HepG2 (cell line): Measurements from ENCODE around the gene CELF2. TPM values are rescaled to one million over a fixed set of nuclear protein-coding genes. Genes with fewer than 3 reads are reported as not detected.

Experiments
- ATAC-seq: fragments of 200-7000 bp; cut with Tn5 transposase; 3 replicates; pipeline ENCODE4 v1.9.1; 2020; ENCODE audit warnings: mild to moderate bottlenecking, moderate library complexity
- BruUV-seq: library from RNA; stranded (reverse); fragments of 400-500 nt; replicated peaks from 2 replicates; lab custom pipeline; 2021; lab: Mats Ljungman, UMichigan
- CTCF ChIA-PET: fragments of 300-600 bp; formaldehyde crosslinking; extraction: SDS; loops from one replicate; lab custom pipeline; 2021; ENCODE audit warnings: low total read pairs, inconsistent platforms, low intra/inter-chr PET ratio; lab: Yijun Ruan, JAX
- POLR2A ChIA-PET: fragments of 350-600 bp; sonication (Branson Sonifier 250); formaldehyde crosslinking; loops from one replicate; lab custom pipeline; 2020; ENCODE audit warnings: antibody characterized with exemption, inconsistent platforms; lab: Yijun Ruan, JAX
- DNase-seq: peaks from one replicate; pipeline ENCODE4 v3.0.0-alpha.2; 2015; ENCODE audit warnings: low spot score
- FAIRE-seq: peaks from 3 replicates; lab custom pipeline; 2011; peaks lifted over from hg19 to GRCh38; lab: Jason Lieb, UNC
- H2AFZ ChIP-seq: one replicate; pipeline ENCODE4 v1.6.1; 2011; ENCODE audit warnings: low read length, inconsistent platforms
- H3K27ac ChIP-seq: fragments of 300-600 bp; 3 replicates; pipeline ENCODE4 v1.8.0; 2011; ENCODE audit warnings: mixed run types, mild to moderate bottlenecking, mixed read lengths, low read length, inconsistent platforms; ENCODE audit not compliant: insufficient read depth; ENCODE audit errors: extremely low read length
- H3K27me3 ChIP-seq, 2 experiments: fragments of 200-600 bp in 1 of 2; 2 replicates in 1 of 2; 3 replicates in 1 of 2; pipeline versions ENCODE4 v1.6.0 to v1.8.0; 2011; ENCODE audit warnings: low read length in 2 of 2, mild to moderate bottlenecking in 2 of 2, moderate library complexity in 2 of 2, inconsistent platforms in 1 of 2; ENCODE audit not compliant: insufficient read depth in 2 of 2, control insufficient read depth in 1 of 2
- H3K36me3 ChIP-seq, 2 experiments: fragments of 200-600 bp in 1 of 2; replicated peaks in 1 of 2; 2 replicates in 1 of 2; 3 replicates in 1 of 2; pipeline versions ENCODE4 v1.5.1 to v1.8.0; 2011; ENCODE audit warnings: low read length in 2 of 2, inconsistent platforms in 1 of 2; ENCODE audit not compliant: insufficient read depth in 2 of 2, control insufficient read depth in 1 of 2
- H3K4me1 ChIP-seq: 2 replicates; pipeline ENCODE4 v1.5.1; 2012; ENCODE audit warnings: low read length, inconsistent platforms; ENCODE audit not compliant: insufficient read depth
- H3K4me2 ChIP-seq: 2 replicates; pipeline ENCODE4 v1.6.0; 2011; ENCODE audit warnings: low read depth, low read length, inconsistent platforms
- H3K4me3 ChIP-seq, 3 experiments: fragments of 200-600 bp in 1 of 3; sonication (generic), shearing (Covaris generic) in 1 of 3; replicated peaks in 1 of 3; 2 replicates each; pipeline ENCODE4 v1.5.1; 2011 to 2016; ENCODE audit warnings: low read length in 3 of 3, inconsistent platforms in 2 of 3, low read depth in 2 of 3, mild to moderate bottlenecking in 2 of 3, control low read depth in 1 of 3, mixed read lengths in 1 of 3; ENCODE audit not compliant: insufficient read depth in 1 of 3
- H3K79me2 ChIP-seq: one replicate; pipeline ENCODE4 v1.6.1; 2011; ENCODE audit warnings: low read length, inconsistent platforms; ENCODE audit not compliant: insufficient read depth
- H3K9ac ChIP-seq: 2 replicates; pipeline ENCODE4 v1.6.0; 2011; ENCODE audit warnings: mild to moderate bottlenecking, low read depth, low read length, inconsistent platforms; ENCODE audit not compliant: insufficient read depth
- H3K9me3 ChIP-seq: 2 replicates; pipeline ENCODE4 v1.5.1; 2012; ENCODE audit warnings: mild to moderate bottlenecking, low read length
- H4K20me1 ChIP-seq: 2 replicates; pipeline ENCODE4 v1.6.0; 2011; ENCODE audit warnings: inconsistent platforms, mild to moderate bottlenecking, low read length, moderate library complexity; ENCODE audit not compliant: insufficient read depth
- MBNL3 ChIP-seq: fragments of 250-450 bp; sonication (Bioruptor Pico); conservative IDR thresholded peaks from 2 replicates; pipeline ENCODE4 v1.8.0; 2022; ENCODE audit warnings: mild to moderate bottlenecking, inconsistent platforms
- SALL2 ChIP-seq: sonication (generic); formaldehyde crosslinking; IDR thresholded peaks from 2 replicates; pipeline ENCODE4 v1.8.1; 2023; ENCODE audit warnings: mild to moderate bottlenecking, missing genetic modification reagents, inconsistent platforms
- ZBTB21 ChIP-seq: sonication (generic); formaldehyde crosslinking; IDR thresholded peaks from 2 replicates; pipeline ENCODE4 v1.4.0; 2020; ENCODE audit warnings: missing genetic modification reagents
- ZKSCAN1 ChIP-seq: fragments of 150-350 bp; IDR thresholded peaks from 2 replicates; pipeline ENCODE4 v1.6.1; 2014; ENCODE audit warnings: low read length
- ZMAT3 ChIP-seq: sonication (generic); formaldehyde crosslinking; conservative IDR thresholded peaks from 2 replicates; pipeline ENCODE4 v1.7.0; 2021; ENCODE audit warnings: missing genetic modification reagents
- ZNF143 ChIP-seq: sonication (generic); formaldehyde crosslinking; IDR thresholded peaks from 2 replicates; pipeline ENCODE4 v1.4.0; 2020; ENCODE audit warnings: missing genetic modification reagents
- ZNF589 ChIP-seq: sonication (generic); formaldehyde crosslinking; conservative IDR thresholded peaks from 2 replicates; pipeline ENCODE4 v1.8.0; 2022; ENCODE audit warnings: mild to moderate bottlenecking, moderate library complexity, missing genetic modification reagents
- ZNF775 ChIP-seq: sonication (generic); formaldehyde crosslinking; IDR thresholded peaks from 2 replicates; pipeline ENCODE4 v1.4.0; 2020; ENCODE audit warnings: missing genetic modification reagents, mild to moderate bottlenecking, moderate library complexity, borderline replicate concordance
- WGBS: methylation state at CpG from one replicate; pipeline ENCODE4 v1.1.6; 2017; ENCODE audit warnings: low lambda C conversion rate; 5-methylcytosine and 5-hydroxymethylcytosine counted together
- in situ Hi-C: cut with HindIII; loops from 2 replicates; pipeline ENCODE4 v1.10.0; 2017; ENCODE audit warnings: low pct_unique_long_range_greater_than_20kb; ENCODE audit not compliant: extremely low pct_ligation_motif_present
- intact Hi-C: fragments of 100-400 bp; cut with micrococcal nuclease; formaldehyde crosslinking; loops from one replicate; pipeline ENCODE4 v1.10.0; 2022; ENCODE audit not compliant: unreplicated experiment
- polyA plus RNA-seq, 8 experiments: library from polyadenylated mRNA; depleted of rRNA in 3 of 8; stranded (reverse) in 7 of 8; unstranded in 1 of 8; fragments of >200 nt; fragmentation: Illumina TruSeq in 4 of 8; extraction: Trizol in 4 of 8; gene quantifications; 2 replicates each; pipeline versions ENCODE4 v1.2.1 to v1.2.3, GENCODE V29; 2011 to 2016; ENCODE audit warnings: low read depth in 4 of 8, missing spikeins in 1 of 8, mixed read lengths in 1 of 8; ENCODE audit not compliant: insufficient read depth in 1 of 8
- total RNA-seq, 5 experiments: library from RNA; depleted of rRNA; stranded (reverse); fragments of >200 nt; fragmentation: Illumina TruSeq; extraction: Trizol; gene quantifications; 2 replicates each; pipeline ENCODE4 v1.2.3, GENCODE V29; 2016; ENCODE audit warnings: low read depth in 1 of 5
- TF ChIP-seq, protein P1 (sequence below): sonication (generic); formaldehyde crosslinking; IDR thresholded peaks from 2 replicates; pipeline ENCODE4 v1.5.1; 2020; ENCODE audit warnings: missing genetic modification reagents, mild to moderate bottlenecking, borderline replicate concordance
- TF ChIP-seq, protein P2 (sequence below): sonication (generic); formaldehyde crosslinking; IDR thresholded peaks from 2 replicates; pipeline ENCODE4 v1.4.0; 2020; ENCODE audit warnings: mild to moderate bottlenecking, missing genetic modification reagents
- TF ChIP-seq, protein P3 (sequence below): sonication (generic); formaldehyde crosslinking; IDR thresholded peaks from 2 replicates; pipeline ENCODE4 v1.5.0; 2020; ENCODE audit warnings: missing genetic modification reagents, mild to moderate bottlenecking, borderline replicate concordance

Gene CELF2
- total and polyA plus RNA-seq, 2 of the 13 experiments (the other 11 are each of a cell fraction or from before 2014, with no cell fraction given) = not detected

DNA sequence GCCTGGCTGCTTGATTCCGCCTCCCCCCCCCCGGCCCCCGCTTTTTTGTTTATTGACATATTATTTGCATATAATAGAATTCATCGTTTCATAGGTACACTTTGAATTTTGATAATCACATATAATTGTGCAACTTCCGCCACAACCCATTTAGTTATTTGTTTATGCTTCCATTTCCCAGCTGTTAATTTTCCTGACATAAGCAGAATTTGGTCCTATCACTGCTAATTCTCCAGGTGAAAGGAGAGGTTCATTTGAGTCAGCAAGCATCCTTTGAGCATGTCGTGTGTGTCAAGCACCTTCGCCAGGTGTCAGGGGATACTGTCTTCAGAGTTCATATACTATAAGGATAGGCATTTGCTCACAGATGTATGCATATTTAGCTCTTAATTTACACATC lies 102.2 kb downstream of the CELF2 start (continued):
- TF ChIP-seq ZNF143 (CRISPR knock-in tag) (no peak), SALL2 (CRISPR knock-in tag) (no peak), ZNF775 (no peak), ZBTB21 (CRISPR knock-in tag) (no peak)
- TF ChIP-seq, protein P1, sequence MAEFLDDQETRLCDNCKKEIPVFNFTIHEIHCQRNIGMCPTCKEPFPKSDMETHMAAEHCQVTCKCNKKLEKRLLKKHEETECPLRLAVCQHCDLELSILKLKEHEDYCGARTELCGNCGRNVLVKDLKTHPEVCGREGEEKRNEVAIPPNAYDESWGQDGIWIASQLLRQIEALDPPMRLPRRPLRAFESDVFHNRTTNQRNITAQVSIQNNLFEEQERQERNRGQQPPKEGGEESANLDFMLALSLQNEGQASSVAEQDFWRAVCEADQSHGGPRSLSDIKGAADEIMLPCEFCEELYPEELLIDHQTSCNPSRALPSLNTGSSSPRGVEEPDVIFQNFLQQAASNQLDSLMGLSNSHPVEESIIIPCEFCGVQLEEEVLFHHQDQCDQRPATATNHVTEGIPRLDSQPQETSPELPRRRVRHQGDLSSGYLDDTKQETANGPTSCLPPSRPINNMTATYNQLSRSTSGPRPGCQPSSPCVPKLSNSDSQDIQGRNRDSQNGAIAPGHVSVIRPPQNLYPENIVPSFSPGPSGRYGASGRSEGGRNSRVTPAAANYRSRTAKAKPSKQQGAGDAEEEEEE = no peak

DNA sequence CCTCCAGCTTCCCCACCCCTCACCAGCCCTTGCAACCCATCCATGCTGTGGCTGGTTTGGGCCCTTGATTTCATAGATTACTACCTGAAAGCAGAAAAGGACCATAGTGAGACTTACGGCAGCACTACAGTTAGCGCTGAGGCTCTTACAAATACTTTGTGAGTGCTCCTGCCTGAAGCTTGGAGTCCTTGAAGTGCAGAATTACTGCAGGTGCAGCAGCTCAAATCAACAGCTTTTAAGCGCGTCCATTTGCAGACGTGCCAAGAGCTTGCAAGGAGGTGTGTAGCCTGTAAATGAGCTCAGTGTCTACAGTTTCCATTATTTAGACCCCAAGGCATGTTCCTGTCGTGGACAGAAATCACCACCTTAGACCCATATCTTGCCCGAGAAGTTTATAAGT lies 103.0 kb downstream of the CELF2 start:
- no TSS peak for BruUV-seq
- TF ChIP-seq ZKSCAN1 (no peak), ZMAT3 (CRISPR knock-in tag) (no peak), MBNL3 (CRISPR knock-in tag) (no peak), ZNF589 (CRISPR knock-in tag) (no peak)
- TF ChIP-seq, protein P2, sequence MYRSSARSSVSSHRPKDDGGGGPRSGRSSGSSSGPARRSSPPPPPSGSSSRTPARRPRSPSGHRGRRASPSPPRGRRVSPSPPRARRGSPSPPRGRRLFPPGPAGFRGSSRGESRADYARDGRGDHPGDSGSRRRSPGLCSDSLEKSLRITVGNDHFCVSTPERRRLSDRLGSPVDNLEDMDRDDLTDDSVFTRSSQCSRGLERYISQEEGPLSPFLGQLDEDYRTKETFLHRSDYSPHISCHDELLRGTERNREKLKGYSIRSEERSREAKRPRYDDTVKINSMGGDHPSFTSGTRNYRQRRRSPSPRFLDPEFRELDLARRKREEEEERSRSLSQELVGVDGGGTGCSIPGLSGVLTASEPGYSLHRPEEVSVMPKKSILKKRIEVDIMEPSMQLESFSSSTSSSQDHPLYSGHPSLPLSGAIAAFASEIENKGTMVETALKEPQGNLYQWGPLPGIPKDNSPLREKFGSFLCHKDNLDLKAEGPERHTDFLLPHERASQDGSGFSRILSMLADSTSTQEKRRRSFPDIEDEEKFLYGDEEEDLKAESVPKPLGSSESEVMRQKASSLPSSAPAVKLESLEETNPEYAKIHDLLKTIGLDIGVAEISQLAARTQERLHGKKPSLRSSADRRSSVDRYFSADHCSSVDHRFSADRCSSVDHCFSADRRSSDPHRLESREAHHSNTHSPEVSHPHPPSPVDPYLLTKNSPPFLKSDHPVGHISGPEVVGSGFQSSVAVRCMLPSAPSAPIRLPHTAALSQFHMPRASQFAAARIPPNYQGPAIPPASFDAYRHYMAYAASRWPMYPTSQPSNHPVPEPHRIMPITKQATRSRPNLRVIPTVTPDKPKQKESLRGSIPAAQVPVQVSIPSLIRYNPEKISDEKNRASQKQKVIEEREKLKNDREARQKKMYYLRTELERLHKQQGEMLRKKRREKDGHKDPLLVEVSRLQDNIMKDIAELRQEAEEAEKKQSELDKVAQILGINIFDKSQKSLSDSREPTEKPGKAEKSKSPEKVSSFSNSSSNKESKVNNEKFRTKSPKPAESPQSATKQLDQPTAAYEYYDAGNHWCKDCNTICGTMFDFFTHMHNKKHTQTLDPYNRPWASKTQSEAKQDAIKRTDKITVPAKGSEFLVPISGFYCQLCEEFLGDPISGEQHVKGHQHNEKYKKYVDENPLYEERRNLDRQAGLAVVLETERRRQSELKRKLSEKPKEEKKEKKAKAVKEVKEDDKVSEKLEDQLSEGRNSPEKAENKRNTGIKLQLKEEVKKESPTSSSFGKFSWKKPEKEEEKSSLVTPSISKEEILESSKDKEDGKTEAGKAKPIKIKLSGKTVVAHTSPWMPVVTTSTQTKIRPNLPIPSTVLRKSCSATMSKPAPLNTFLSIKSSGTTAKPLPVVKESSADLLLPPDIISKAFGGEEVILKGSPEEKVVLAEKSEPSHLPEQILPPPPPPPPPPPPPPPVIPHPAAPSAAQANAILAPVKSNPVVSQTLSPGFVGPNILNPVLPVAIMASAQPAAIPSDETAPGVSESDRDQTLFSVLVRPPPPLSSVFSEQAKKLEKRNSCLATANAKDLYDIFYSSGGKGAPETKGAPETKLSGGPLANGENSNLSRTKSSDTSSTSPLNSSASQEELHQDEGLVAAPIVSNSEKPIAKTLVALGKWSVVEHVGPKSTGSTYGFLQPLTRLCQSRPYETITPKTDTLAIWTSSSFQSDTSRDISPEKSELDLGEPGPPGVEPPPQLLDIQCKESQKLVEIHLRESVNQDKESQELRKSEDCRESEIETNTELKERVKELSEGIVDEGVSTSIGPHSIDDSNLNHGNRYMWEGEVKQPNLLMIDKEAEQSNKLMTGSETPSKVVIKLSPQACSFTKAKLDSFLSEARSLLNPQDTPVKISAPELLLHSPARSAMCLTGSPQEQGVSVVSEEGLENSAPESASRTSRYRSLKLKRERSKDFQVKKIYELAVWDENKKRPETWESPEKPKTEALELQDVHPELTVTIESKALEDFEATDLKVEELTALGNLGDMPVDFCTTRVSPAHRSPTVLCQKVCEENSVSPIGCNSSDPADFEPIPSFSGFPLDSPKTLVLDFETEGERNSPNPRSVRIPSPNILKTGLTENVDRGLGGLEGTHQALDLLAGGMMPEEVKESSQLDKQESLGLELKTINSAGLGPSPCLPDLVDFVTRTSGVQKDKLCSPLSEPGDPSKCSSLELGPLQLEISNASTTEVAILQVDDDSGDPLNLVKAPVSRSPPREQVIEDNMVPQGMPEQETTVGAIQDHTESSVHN (CRISPR knock-in tag) = no peak
- TF ChIP-seq, protein P3, sequence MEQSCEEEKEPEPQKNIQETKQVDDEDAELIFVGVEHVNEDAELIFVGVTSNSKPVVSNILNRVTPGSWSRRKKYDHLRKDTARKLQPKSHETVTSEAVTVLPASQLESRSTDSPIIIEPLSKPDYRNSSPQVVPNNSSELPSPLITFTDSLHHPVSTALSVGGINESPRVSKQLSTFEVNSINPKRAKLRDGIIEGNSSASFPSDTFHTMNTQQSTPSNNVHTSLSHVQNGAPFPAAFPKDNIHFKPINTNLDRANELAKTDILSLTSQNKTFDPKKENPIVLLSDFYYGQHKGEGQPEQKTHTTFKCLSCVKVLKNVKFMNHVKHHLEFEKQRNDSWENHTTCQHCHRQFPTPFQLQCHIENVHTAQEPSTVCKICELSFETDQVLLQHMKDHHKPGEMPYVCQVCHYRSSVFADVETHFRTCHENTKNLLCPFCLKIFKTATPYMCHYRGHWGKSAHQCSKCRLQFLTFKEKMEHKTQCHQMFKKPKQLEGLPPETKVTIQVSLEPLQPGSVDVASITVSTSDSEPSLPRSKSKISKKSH (CRISPR knock-in tag) = no peak
- POLR2A ChIA-PET = no interaction called here

More for the DNA sequence above, 103.0 kb downstream of the CELF2 start:
- no peaks in the 10 kb centered on the region for H3K36me3 ChIP-seq
- ATAC-seq (no peak), DNase-seq (no peak), FAIRE-seq (no peak)
- H2AFZ ChIP-seq = no peak overlapping the region
- no peak overlapping the region for H3K9ac ChIP-seq
- H3K79me2 ChIP-seq = no peaks in the 10 kb centered on the region
- no peaks in the 10 kb centered on the region for H3K9me3 ChIP-seq
- H3K27me3 ChIP-seq = no peaks in the 10 kb centered on the region; a peak in 2 of 5 replicates
- H3K4me3 ChIP-seq = no peak overlapping the region
- H3K4me2 ChIP-seq = no peak overlapping the region
- CTCF ChIA-PET = no interaction called here
- intact Hi-C loops = no loop called here
- in situ Hi-C loops = no loop called here
- no peaks in the 10 kb centered on the region for H3K4me1 ChIP-seq
- 33% methylated on average over 5 of the region's 7 CpGs for WGBS
- H3K27ac ChIP-seq = no peak overlapping the region
- no peaks in the 10 kb centered on the region for H4K20me1 ChIP-seq
